SK-N-SH (cell line): ENCODE data around the gene APOF. TPM values are rescaled to one million over a fixed set of nuclear protein-coding genes. Genes with fewer than 3 reads are reported as not detected.

Experiments
- CTCF ChIA-PET: fragments of 300-600, 350-600 bp; formaldehyde crosslinking; extraction: SDS; loops from one replicate; lab custom pipeline; 2021; lab: Yijun Ruan, JAX
- POLR2A ChIA-PET: fragments of 350-600 bp; sonication (Branson Sonifier 250); formaldehyde crosslinking; extraction: SDS; loops from one replicate; lab custom pipeline; 2020; ENCODE audit warnings: antibody characterized with exemption, inconsistent platforms; lab: Yijun Ruan, JAX
- DNase-seq: peaks from one replicate; pipeline ENCODE4 v3.0.0; 2012
- H2AFZ ChIP-seq: fragments of 200-600 bp; sonication (generic); 2 replicates; pipeline ENCODE4 v1.8.1; 2016; ENCODE audit warnings: antibody characterized with exemption, mild to moderate bottlenecking, low read depth
- H3F3A ChIP-seq: fragments of 200-600 bp; sonication (generic); replicated peaks from 2 replicates; pipeline ENCODE3; 2016; ENCODE audit warnings: antibody characterized with exemption, mild to moderate bottlenecking; ENCODE audit not compliant: insufficient read depth
- H3K27ac ChIP-seq, 2 experiments: fragments of 200-500 bp in 1 of 2; fragments of 200-600 bp in 1 of 2; sonication (Bioruptor generic) in 1 of 2; sonication (generic), shearing (Covaris generic) in 1 of 2; 2 replicates each; pipeline versions ENCODE4 v1.5.1 to v1.6.1; 2014 to 2016; ENCODE audit warnings: low read depth in 2 of 2, inconsistent platforms in 1 of 2, low read length in 1 of 2, mild to moderate bottlenecking in 1 of 2, mixed read lengths in 1 of 2
- H3K27me3 ChIP-seq: fragments of 200-600 bp; sonication (generic), shearing (Covaris generic); 2 replicates; pipeline ENCODE4 v1.6.1; 2016; ENCODE audit warnings: mixed run types; ENCODE audit not compliant: insufficient read depth
- H3K36me3 ChIP-seq, 2 experiments: fragments of 200-500 bp in 1 of 2; fragments of 200-600 bp in 1 of 2; sonication (Bioruptor generic) in 1 of 2; sonication (generic) in 1 of 2; replicated peaks in 1 of 2; 2 replicates each; pipeline versions ENCODE3 to v1.5.1; 2014 to 2016; ENCODE audit warnings: low read length in 1 of 2, mild to moderate bottlenecking in 1 of 2; ENCODE audit not compliant: insufficient read depth in 2 of 2, control insufficient read depth in 1 of 2
- H3K4me1 ChIP-seq, 2 experiments: fragments of 200-500 bp in 1 of 2; fragments of 200-600 bp in 1 of 2; sonication (Bioruptor generic) in 1 of 2; sonication (generic), shearing (Covaris generic) in 1 of 2; 2 replicates each; pipeline versions ENCODE4 v1.5.1 to v1.6.1; 2014 to 2016; ENCODE audit warnings: low read depth in 1 of 2, low read length in 1 of 2, mixed run types in 1 of 2; ENCODE audit not compliant: insufficient read depth in 2 of 2, control insufficient read depth in 1 of 2
- H3K4me2 ChIP-seq: fragments of 200-600 bp; sonication (generic), shearing (Covaris generic); 2 replicates; pipeline ENCODE4 v1.6.1; 2017; ENCODE audit warnings: mixed run types
- H3K4me3 ChIP-seq, 2 experiments: fragments of 200-500 bp in 1 of 2; fragments of 200-600 bp in 1 of 2; sonication (Bioruptor generic) in 1 of 2; sonication (generic), shearing (Covaris generic) in 1 of 2; 2 replicates each; pipeline versions ENCODE4 v1.5.1 to v1.8.1; 2014 to 2016; ENCODE audit warnings: low read depth in 2 of 2, inconsistent platforms in 1 of 2, low read length in 1 of 2, mild to moderate bottlenecking in 1 of 2, mixed read lengths in 1 of 2, moderate library complexity in 1 of 2
- H3K79me2 ChIP-seq: fragments of 200-600 bp; sonication (generic); 2 replicates; pipeline ENCODE4 v1.8.1; 2017; ENCODE audit warnings: mild to moderate bottlenecking; ENCODE audit not compliant: insufficient read depth
- H3K9ac ChIP-seq: fragments of 200-600 bp; sonication (generic); 2 replicates; pipeline ENCODE4 v1.6.1; 2017; ENCODE audit warnings: mixed run types
- H3K9me2 ChIP-seq: fragments of 200-600 bp; sonication (generic); 2 replicates; pipeline ENCODE4 v1.6.1; 2017; ENCODE audit warnings: mixed run types
- H3K9me3 ChIP-seq: fragments of 200-600 bp; sonication (generic); 2 replicates; pipeline ENCODE4 v1.6.1; 2017; ENCODE audit warnings: mixed run types, mild to moderate bottlenecking, moderate library complexity
- H4K20me1 ChIP-seq: fragments of 200-600 bp; sonication (generic); 2 replicates; pipeline ENCODE4 v1.6.1; 2017; ENCODE audit warnings: mild to moderate bottlenecking, mixed run types; ENCODE audit not compliant: insufficient read depth
- CHD2 ChIP-seq: fragments of 150-350 bp; IDR thresholded peaks from 2 replicates; pipeline ENCODE4 v1.6.1; 2018; ENCODE audit warnings: low read length; ENCODE audit not compliant: partially characterized antibody
- EP300 ChIP-seq, 2 experiments: IDR thresholded peaks; 2 replicates each; pipeline versions ENCODE4 v1.4.0 to v1.6.1; 2012; ENCODE audit warnings: borderline replicate concordance in 1 of 2, low read depth in 1 of 2, low read length in 1 of 2
- FOXJ3 ChIP-seq: sonication (generic); formaldehyde crosslinking; IDR thresholded peaks from 2 replicates; pipeline ENCODE4 v1.5.1; 2020; ENCODE audit warnings: mild to moderate bottlenecking, missing genetic modification reagents
- FOXM1 ChIP-seq: IDR thresholded peaks from 2 replicates; pipeline ENCODE4 v1.4.0; 2012; ENCODE audit warnings: low read depth, mild to moderate bottlenecking
- NFIC ChIP-seq: IDR thresholded peaks from 2 replicates; pipeline ENCODE4 v1.4.0; 2012; ENCODE audit warnings: borderline replicate concordance
- PBX3 ChIP-seq: IDR thresholded peaks from 2 replicates; pipeline ENCODE4; 2012
- USF2 ChIP-seq: fragments of 150-350 bp; IDR thresholded peaks from 2 replicates; pipeline ENCODE4 v1.6.1; 2017; ENCODE audit warnings: antibody characterized with exemption, low read length, low read depth, borderline replicate concordance
- WGBS: methylation state at CpG from one replicate; pipeline ENCODE4 v1.1.6; 2017; ENCODE audit warnings: low lambda C conversion rate; 5-methylcytosine and 5-hydroxymethylcytosine counted together
- polyA plus RNA-seq, 3 experiments: library from polyadenylated mRNA; depleted of rRNA; stranded (reverse); fragments of >200 nt; gene quantifications; 2 replicates each; pipeline ENCODE4 v1.2.3, GENCODE V29; 2012

APOF gene
- polyA plus RNA-seq, 1 of the 3 experiments (the other 2 are of a cell fraction) = not detected

DNA sequence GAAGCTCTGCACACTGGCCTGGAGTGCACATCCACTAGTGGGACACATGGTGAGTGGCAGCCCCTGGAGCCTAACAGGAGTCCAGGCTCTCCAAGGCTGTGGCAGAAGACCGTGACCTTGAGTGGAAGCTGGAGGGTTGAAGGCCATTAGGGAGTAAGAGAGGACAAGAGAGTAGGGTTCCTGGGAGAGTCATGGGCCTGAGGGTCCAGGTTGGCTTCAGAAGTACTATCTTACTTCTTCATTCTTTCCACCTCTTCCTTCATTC lies 23.6 kb downstream of the APOF start:
- Histone ChIP-seq H4K20me1 (no peaks in the 10 kb centered on the region), H3K9me2 (no peaks in the 10 kb centered on the region), H3K4me3 (no peak overlapping the region), H3K79me2 (no peaks in the 10 kb centered on the region), H3K27ac (no peak overlapping the region), H3K27me3 (no peaks in the 10 kb centered on the region), H2AFZ (no peak overlapping the region), H3F3A (peaks cover 15% of the 10 kb centered on the region), H3K36me3 (peaks cover 20 to 21% of the 10 kb centered on the region in 2 experiments), H3K9me3 (no peaks in the 10 kb centered on the region), H3K4me1 (no peaks in the 10 kb centered on the region; a peak in 1 of 4 replicates), H3K9ac (no peak overlapping the region), H3K4me2 (no peak overlapping the region)
- ChIA-PET CTCF (no interaction called here), POLR2A (interaction anchor here (0.6 kb wide), 1 partner anchor 21 kb away, joined by 3 read pairs; the partner anchor contains the start of gene STAT2)
- 77% methylated on average over 1 of the region's 1 CpG for WGBS
- DNase-seq = no peak
- TF ChIP-seq NFIC (no peak), USF2 (no peak), CHD2 (no peak), PBX3 (no peak)

GRCh38 chr12:56338308-56339157 lies 24.1 kb downstream of the APOF start, which contains the start of gene IL23A:
Gene IL23A (plus strand): TSS chr12:56338884. CDS start chr12:56339045, 161 bp downstream.
- Histone ChIP-seq H3K9ac (no peak within 1 kb of the TSS), H3F3A (peaks cover 15% of the 10 kb centered on the region), H3K36me3 (peaks cover 14 to 16% of the 10 kb centered on the region in 2 experiments), H3K79me2 (no peaks in the 10 kb centered on the region), H3K4me1 (no peaks in the 10 kb centered on the region; a peak in 1 of 4 replicates), H3K27me3 (no peaks in the 10 kb centered on the region), H3K9me3 (no peaks in the 10 kb centered on the region), H2AFZ (no peak within 1 kb of the TSS), H3K27ac (no peak within 1 kb of the TSS), H3K9me2 (no peaks in the 10 kb centered on the region), H3K4me3 (no peak within 1 kb of the TSS), H3K4me2 (no peak within 1 kb of the TSS), H4K20me1 (no peaks in the 10 kb centered on the region)
- ChIA-PET POLR2A (interaction anchor here (0.6 kb wide), 2 partner anchors 21 to 529 kb away, joined by 3 read pairs; partner anchors contain the start of gene STAT2), CTCF (no interaction called here)
- TF ChIP-seq EP300 (IDR thresholded peaks at IDR 0.05; ENCODE audit: borderline replicate concordance in 1 of 2, low read depth in 1 of 2, low read length in 1 of 2) (no peak), FOXJ3 (no peak)
- 73% methylated on average over 9 of the region's 9 CpGs for WGBS
- no peak for DNase-seq

DNA sequence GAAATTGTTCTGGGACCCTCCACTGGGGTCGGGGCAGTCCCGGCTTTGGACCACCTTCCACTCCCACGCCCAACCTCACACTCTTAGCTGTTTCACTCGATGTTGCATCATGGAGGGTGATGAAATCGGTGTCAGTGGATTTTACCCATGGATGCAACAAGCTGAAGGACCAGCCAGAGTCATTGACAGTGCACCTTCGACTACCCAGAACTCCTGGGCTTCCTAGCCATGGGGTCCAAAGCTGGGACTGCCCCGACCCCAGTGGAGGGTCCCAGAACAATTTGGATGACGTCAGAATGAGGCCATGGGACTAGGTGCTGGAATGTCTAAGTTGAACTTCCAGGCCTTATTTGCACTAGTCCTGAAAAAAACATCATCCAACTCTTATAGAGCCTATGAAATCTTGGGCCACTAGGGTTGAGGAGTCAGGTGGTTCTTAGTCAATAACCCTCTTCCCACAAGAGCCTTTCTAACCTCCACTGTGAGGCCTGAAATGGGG lies 24.9 kb downstream of the APOF start:
- H2AFZ ChIP-seq = no peak overlapping the region
- H3K27me3 ChIP-seq = no peaks in the 10 kb centered on the region
- DNase-seq = no peak
- CTCF ChIA-PET = interaction anchor here (0.7 kb wide), 1 partner anchor 204 kb away, joined by 3 read pairs; no protein-coding TSS in a partner anchor
- H3K9me2 ChIP-seq = no peaks in the 10 kb centered on the region
- H3K36me3 ChIP-seq = peaks cover 7 to 9% of the 10 kb centered on the region in 2 experiments
- 47% methylated on average over 7 of the region's 8 CpGs for WGBS
- H3F3A ChIP-seq = peaks cover 15% of the 10 kb centered on the region
- H3K79me2 ChIP-seq = peaks cover 3% of the 10 kb centered on the region; the same call in 1 of the 2 replicates
- H3K9ac ChIP-seq = no peak overlapping the region
- TF ChIP-seq CHD2 = no peak
- TF ChIP-seq USF2 = no peak
- no peak for TF ChIP-seq FOXM1
- no peak overlapping the region for H3K4me2 ChIP-seq
- POLR2A ChIA-PET = interaction anchor here (0.6 kb wide), 1 partner anchor 528 kb away, joined by 3 read pairs; no protein-coding TSS in a partner anchor
- H4K20me1 ChIP-seq = no peaks in the 10 kb centered on the region
- H3K4me1 ChIP-seq = peaks cover 2 to 4% of the 10 kb centered on the region in 2 experiments; a peak in 1 of 4 replicates
- no peak overlapping the region for H3K27ac ChIP-seq
- no peak overlapping the region for H3K4me3 ChIP-seq
- H3K9me3 ChIP-seq = no peaks in the 10 kb centered on the region
